ENCODE measurements around the gene UBE4A.

UBE4A gene

GRCh38 chr11:118417801-118418200, 58.4 kb downstream of the UBE4A start:
- H3K27ac ChIP-seq (ENCODE audit: low read depth, low read length) = no peak overlapping the region
- no peaks in the 10 kb centered on the region for H3K36me3 ChIP-seq (ENCODE audit: insufficient read depth, low read length)
- no peaks in the 10 kb centered on the region for H3K27me3 ChIP-seq (ENCODE audit: insufficient read depth, low read length)
- no peak overlapping the region for H2AFZ ChIP-seq (ENCODE audit: low read length, unreplicated experiment)
- H3K4me1 ChIP-seq (ENCODE audit: control insufficient read depth, insufficient read depth, low read length, unreplicated experiment) = peaks cover 12% of the 10 kb centered on the region
- no peaks in the 10 kb centered on the region for H3K79me2 ChIP-seq (ENCODE audit: control insufficient read depth, insufficient read depth, low read length, unreplicated experiment)
- no peak overlapping the region for H3K4me3 ChIP-seq (ENCODE audit: low read depth, low read length)

DNA sequence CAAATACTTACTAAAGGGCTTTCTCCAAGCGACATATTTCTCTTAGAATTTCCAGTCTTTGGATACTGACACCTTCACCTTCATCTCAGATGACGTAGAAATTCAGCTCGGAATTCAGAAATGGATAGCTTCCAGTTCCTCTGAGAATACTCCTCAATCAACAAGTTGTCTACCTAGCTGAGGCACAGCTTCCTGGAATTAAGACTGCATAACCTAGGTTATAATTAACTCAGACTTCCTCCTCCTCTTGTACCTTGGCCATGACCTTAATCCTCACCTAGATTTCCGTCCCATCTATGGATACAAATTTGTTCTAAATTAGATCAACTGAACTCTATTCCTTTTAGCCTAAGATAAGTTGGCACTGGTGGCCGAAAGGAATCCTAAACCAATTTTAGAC, 59.4 kb downstream of the UBE4A start:
- H3K79me2 ChIP-seq (ENCODE audit: control insufficient read depth, insufficient read depth, low read length, unreplicated experiment) = no peaks in the 10 kb centered on the region
- H3K36me3 ChIP-seq (ENCODE audit: insufficient read depth, low read length) = no peaks in the 10 kb centered on the region
- H3K27ac ChIP-seq (ENCODE audit: low read depth, low read length) = no peak overlapping the region
- no peak overlapping the region for H3K4me3 ChIP-seq (ENCODE audit: low read depth, low read length)
- peaks cover 12% of the 10 kb centered on the region for H3K4me1 ChIP-seq (ENCODE audit: control insufficient read depth, insufficient read depth, low read length, unreplicated experiment)
- H3K27me3 ChIP-seq (ENCODE audit: insufficient read depth, low read length) = no peaks in the 10 kb centered on the region
- H2AFZ ChIP-seq (ENCODE audit: low read length, unreplicated experiment) = no peak overlapping the region

DNA sequence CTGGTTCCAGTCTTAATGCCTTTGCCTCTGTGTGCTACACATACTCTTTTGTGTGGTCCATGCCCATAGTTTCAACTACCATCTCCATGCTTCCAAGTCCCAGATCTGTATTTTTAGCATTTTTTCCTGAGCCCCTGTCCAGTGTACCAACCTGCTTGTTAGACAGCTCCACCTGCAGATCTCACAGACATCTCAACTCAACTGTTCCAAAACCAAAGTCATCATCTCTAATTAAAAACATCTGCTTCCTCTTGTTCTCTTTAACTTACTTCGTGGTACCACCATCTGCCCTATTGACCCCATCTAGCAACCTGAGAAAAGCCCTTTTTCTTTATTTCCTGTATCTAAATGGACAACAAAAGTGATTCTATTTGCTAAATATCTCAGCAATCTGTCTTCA, 68.3 kb downstream of the UBE4A start:
- Histone ChIP-seq H3K27ac (ENCODE audit: low read depth, low read length) (no peak overlapping the region), H2AFZ (ENCODE audit: low read length, unreplicated experiment) (no peak overlapping the region), H3K79me2 (ENCODE audit: control insufficient read depth, insufficient read depth, low read length, unreplicated experiment) (no peaks in the 10 kb centered on the region), H3K27me3 (ENCODE audit: insufficient read depth, low read length) (0 out of 2 replicates have a peak, but pooled peaks cover 9% of the 10 kb centered on the region), H3K4me1 (ENCODE audit: control insufficient read depth, insufficient read depth, low read length, unreplicated experiment) (peaks cover 5% of the 10 kb centered on the region), H3K4me3 (ENCODE audit: low read depth, low read length) (no peak overlapping the region), H3K36me3 (ENCODE audit: insufficient read depth, low read length) (no peaks in the 10 kb centered on the region)

DNA sequence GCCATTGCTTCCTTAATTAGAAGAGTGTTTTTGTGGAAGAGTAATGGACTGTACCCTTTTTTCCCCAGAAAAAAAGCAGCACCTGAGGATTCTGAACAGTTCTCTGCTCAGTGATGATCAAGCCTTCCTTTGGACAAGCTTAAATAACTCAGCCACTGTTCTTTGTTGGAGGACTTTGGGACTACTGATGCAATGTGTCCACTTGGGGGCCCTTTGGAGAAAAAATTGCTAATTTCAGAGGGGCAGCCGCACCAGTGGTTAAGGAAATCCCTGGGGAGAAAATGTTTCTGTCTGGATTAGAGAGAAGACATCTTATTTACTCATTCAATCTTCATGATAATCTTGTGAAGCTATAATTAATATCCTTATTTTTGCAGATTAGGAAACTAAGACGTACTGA, 71.6 kb downstream of the UBE4A start:
- H3K36me3 ChIP-seq (ENCODE audit: insufficient read depth, low read length) = no peaks in the 10 kb centered on the region
- no peaks in the 10 kb centered on the region for H3K4me1 ChIP-seq (ENCODE audit: control insufficient read depth, insufficient read depth, low read length, unreplicated experiment)
- no peak overlapping the region for H3K27ac ChIP-seq (ENCODE audit: low read depth, low read length)
- H3K79me2 ChIP-seq (ENCODE audit: control insufficient read depth, insufficient read depth, low read length, unreplicated experiment) = no peaks in the 10 kb centered on the region
- 0 out of 2 replicates have a peak, but pooled peaks cover 9% of the 10 kb centered on the region for H3K27me3 ChIP-seq (ENCODE audit: insufficient read depth, low read length)
- H3K4me3 ChIP-seq (ENCODE audit: low read depth, low read length) = no peak overlapping the region
- no peak overlapping the region for H2AFZ ChIP-seq (ENCODE audit: low read length, unreplicated experiment)

DNA sequence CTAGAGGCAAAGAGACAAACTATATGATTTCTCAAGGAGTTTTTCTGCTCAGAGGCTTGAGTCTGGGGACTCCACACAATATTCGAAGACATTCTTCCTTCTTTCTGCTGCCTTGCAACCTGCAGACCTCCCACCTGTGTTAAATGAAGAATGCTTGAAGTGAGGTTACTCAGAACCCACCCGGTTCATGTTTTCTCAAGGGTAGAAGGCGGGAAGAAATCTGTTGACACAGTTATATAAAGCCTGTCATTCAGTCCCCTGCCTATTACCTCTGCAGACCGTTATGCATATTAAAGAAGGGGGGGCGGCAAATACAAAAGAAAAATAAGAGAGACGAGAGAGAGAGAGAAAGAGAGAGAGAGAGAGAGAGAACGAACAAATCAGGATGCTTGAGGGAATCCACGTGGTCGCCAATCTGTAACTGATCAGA, 74.7 kb downstream of the UBE4A start:
- H3K27ac ChIP-seq (ENCODE audit: low read depth, low read length) = no peak overlapping the region
- no peaks in the 10 kb centered on the region for H3K36me3 ChIP-seq (ENCODE audit: insufficient read depth, low read length)

DNA sequence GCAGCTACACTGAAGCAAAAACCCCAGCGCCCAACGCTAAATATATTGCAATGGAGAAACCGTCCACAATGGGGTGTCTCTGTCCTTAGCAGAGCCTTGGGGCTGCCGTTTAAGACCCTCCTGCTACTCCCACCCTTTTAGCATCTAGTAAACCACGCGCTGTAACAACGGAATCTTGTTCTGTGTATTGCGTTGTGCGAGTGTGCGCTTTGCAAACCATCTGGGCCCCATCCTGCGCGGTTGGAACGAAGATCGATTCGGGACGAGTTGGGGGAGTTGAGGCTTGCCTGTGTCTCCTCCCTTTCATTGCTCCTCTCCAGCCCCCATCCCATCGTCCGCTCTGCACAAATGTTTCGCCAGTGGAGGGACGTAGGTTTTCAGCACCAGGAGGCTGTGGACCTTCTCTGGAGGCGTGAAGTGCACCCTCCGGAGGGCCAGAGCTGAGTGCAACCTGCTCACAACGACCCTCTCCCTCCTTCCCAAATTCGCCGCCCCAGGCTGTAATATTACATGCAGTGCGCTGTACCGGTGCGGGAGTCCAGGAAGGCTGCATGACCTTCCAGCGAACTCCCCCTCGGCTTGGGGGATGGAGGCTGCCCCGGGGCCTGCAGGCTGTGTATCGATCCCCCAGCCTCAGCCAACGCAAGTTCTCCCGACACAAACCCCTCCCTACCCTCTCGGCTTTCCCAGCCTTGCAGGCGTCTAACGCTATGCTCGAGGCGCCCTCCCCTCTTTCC, 75.3 kb downstream of the UBE4A start:
- Histone ChIP-seq H3K4me3 (ENCODE audit: low read depth, low read length) (peak overlapping the region; percentile 78), H2AFZ (ENCODE audit: low read length, unreplicated experiment) (peak overlapping the region; percentile 89), H3K4me1 (ENCODE audit: control insufficient read depth, insufficient read depth, low read length, unreplicated experiment) (peaks cover 10% of the 10 kb centered on the region), H3K27me3 (ENCODE audit: insufficient read depth, low read length) (no peaks in the 10 kb centered on the region), H3K36me3 (ENCODE audit: insufficient read depth, low read length) (no peaks in the 10 kb centered on the region), H3K27ac (ENCODE audit: low read depth, low read length) (no peak overlapping the region), H3K79me2 (ENCODE audit: control insufficient read depth, insufficient read depth, low read length, unreplicated experiment) (peaks cover 33% of the 10 kb centered on the region)

More for the DNA sequence above, 74.7 kb downstream of the UBE4A start:
- Histone ChIP-seq H3K4me1 (ENCODE audit: control insufficient read depth, insufficient read depth, low read length, unreplicated experiment) (peaks cover 4% of the 10 kb centered on the region), H3K79me2 (ENCODE audit: control insufficient read depth, insufficient read depth, low read length, unreplicated experiment) (peaks cover 27% of the 10 kb centered on the region), H3K4me3 (ENCODE audit: low read depth, low read length) (peak overlapping the region; percentile 78), H3K27me3 (ENCODE audit: insufficient read depth, low read length) (no peaks in the 10 kb centered on the region), H2AFZ (ENCODE audit: low read length, unreplicated experiment) (no peak overlapping the region)

DNA sequence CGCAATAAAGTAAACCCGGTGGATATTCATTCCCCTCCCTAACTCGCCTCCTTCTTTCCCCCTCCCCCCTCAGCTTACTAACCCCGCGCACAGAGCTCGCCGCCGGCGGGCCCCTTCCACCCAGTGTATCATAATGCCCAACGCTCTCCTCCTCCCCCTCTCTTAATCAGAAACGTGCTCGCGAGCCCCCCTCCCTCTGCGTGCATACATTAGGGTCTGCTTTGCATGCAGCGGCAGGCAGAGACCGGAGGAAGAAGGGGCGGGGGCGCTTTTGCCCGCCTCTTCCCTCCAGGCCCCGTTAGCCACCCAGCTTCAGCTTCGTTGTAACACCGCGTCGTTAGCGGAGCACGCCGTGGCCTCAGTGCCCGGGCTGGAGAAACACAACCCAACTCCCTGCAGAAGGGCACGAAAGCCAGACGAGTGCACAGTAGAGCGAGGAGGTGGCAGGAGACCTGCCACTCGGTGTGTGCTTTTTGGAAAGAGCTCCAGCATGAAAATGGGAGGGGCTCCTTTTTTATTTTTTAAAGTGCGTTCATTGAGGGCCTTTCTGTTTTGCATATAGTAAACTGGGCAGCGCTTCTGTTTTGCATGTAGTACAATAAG, 76.0 kb downstream of the UBE4A start:
- H3K27ac ChIP-seq (ENCODE audit: low read depth, low read length) = no peak overlapping the region
- H2AFZ ChIP-seq (ENCODE audit: low read length, unreplicated experiment) = peak overlapping the region; percentile 89

DNA sequence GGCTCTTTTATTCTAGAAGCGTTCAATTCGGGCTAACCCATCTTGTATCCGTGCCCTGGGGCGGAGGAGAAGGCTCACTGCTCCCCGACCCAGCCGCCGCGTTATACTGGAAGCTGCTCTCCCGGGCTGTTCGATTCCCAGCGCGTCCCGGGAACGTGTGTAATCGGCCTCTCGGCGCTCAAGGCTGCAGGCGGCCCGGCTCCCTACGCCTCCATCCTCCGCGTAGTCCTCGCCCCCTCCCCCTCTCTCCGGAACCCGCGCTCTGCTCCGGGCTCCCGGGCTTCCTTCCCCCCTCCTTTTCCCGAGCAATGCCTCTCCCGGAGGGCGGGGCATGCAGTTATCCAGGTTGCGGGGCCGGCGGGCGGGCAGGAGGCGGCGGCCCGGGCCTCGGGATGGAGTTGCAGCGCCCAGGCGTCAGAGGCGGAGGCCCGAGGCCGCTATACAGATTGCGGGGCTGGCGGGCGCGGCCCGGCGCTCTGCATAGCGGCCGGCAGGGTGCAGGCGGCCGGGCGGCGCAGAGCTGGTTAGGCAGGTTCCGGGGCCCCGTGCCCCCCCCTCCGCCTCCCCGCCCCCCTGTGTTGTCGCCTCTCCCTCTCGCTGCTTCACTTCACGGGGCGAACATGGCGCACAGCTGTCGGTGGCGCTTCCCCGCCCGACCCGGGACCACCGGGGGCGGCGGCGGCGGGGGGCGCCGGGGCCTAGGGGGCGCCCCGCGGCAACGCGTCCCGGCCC, 76.7 kb downstream of the UBE4A start, which contains the start of gene KMT2A:
Gene KMT2A (plus strand): TSS at position 600 of the 732 bp plus-strand sequence. CDS start 21 bp downstream, at position 621.
- peaks cover 21% of the 10 kb centered on the region for H3K4me1 ChIP-seq (ENCODE audit: control insufficient read depth, insufficient read depth, low read length, unreplicated experiment)
- H3K36me3 ChIP-seq (ENCODE audit: insufficient read depth, low read length) = peaks cover 8% of the 10 kb centered on the region; the same call in 1 of the 2 replicates
- H2AFZ ChIP-seq (ENCODE audit: low read length, unreplicated experiment) = peak within 1 kb of the TSS; percentile 89
- H3K4me3 ChIP-seq (ENCODE audit: low read depth, low read length) = peak within 1 kb of the TSS; percentile 92
- peak within 1 kb of the TSS; percentile 60; the same call in 1 of the 2 replicates for H3K27ac ChIP-seq (ENCODE audit: low read depth, low read length)
- peaks cover 46% of the 10 kb centered on the region for H3K79me2 ChIP-seq (ENCODE audit: control insufficient read depth, insufficient read depth, low read length, unreplicated experiment)
- no peaks in the 10 kb centered on the region for H3K27me3 ChIP-seq (ENCODE audit: insufficient read depth, low read length)

More for the DNA sequence above, 76.0 kb downstream of the UBE4A start:
- Histone ChIP-seq H3K27me3 (ENCODE audit: insufficient read depth, low read length) (no peaks in the 10 kb centered on the region), H3K4me3 (ENCODE audit: low read depth, low read length) (peak overlapping the region; percentile 78), H3K4me1 (ENCODE audit: control insufficient read depth, insufficient read depth, low read length, unreplicated experiment) (peaks cover 17% of the 10 kb centered on the region), H3K36me3 (ENCODE audit: insufficient read depth, low read length) (peaks cover 4% of the 10 kb centered on the region; the same call in 1 of the 2 replicates), H3K79me2 (ENCODE audit: control insufficient read depth, insufficient read depth, low read length, unreplicated experiment) (peaks cover 39% of the 10 kb centered on the region)

- no peaks in the 10 kb centered on the region for H3K27me3 ChIP-seq (ENCODE audit: insufficient read depth, low read length)
- peak overlapping the region; percentile 92 for H3K4me3 ChIP-seq (ENCODE audit: low read depth, low read length)
- H3K79me2 ChIP-seq (ENCODE audit: control insufficient read depth, insufficient read depth, low read length, unreplicated experiment) = peaks cover 53% of the 10 kb centered on the region
- H2AFZ ChIP-seq (ENCODE audit: low read length, unreplicated experiment) = peak overlapping the region; percentile 58
- peaks cover 8% of the 10 kb centered on the region; the same call in 1 of the 2 replicates for H3K36me3 ChIP-seq (ENCODE audit: insufficient read depth, low read length)
- peaks cover 26% of the 10 kb centered on the region for H3K4me1 ChIP-seq (ENCODE audit: control insufficient read depth, insufficient read depth, low read length, unreplicated experiment)
- peak overlapping the region; percentile 60; the same call in 1 of the 2 replicates for H3K27ac ChIP-seq (ENCODE audit: low read depth, low read length)
These were observed 77.3 kb downstream of the UBE4A start for GRCh38 chr11:118436639-118437207.

Measured in ACC112 (cell line).